ENCODE data around the gene ZNF138. TPM values are rescaled to one million over a fixed set of nuclear protein-coding genes. Genes with fewer than 3 reads are reported as not detected.

ZNF138 gene
- total RNA-seq, 1 experiment from 2014 or later, result 25.6 TPM

DNA sequence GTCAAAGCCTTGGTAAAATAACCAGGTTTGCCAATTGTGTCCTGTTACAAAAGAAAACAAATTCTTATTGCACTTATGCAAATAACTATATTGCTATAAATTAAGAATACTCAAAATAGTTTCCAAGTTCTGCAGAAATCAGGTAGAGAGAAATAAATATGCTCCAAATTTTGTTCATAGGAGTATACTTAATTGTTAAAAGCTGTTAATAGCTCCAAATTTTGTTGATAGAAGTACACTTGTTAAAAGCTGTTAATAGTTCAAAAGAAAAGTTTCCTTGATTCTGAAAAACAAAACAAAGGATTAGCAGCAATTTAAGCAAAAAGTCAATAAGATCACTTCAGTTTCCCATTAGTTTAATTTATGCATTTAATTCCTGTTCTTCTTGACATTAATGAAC, 46.4 kb upstream of the ZNF138 start:
- no peaks in the 10 kb centered on the region for H3K23me2 ChIP-seq (ENCODE audit: insufficient read length, low read depth, low read length, poor library complexity, severe bottlenecking)
- no peak overlapping the region for H3K27ac ChIP-seq (ENCODE audit: insufficient read length, low read depth, low read length)
- no peak overlapping the region for H2BK15ac ChIP-seq (ENCODE audit: low read depth, low read length)
- peaks cover 39% of the 10 kb centered on the region for H3K9me3 ChIP-seq (ENCODE audit: control insufficient read depth, low read depth, low read length)
- H3K9ac ChIP-seq (ENCODE audit: extremely low read depth, insufficient read length, low read length), result no peak overlapping the region
- no peaks in the 10 kb centered on the region for H3K79me1 ChIP-seq (ENCODE audit: insufficient read depth, low read depth, low read length, poor library complexity, severe bottlenecking)
- TF ChIP-seq, protein P1, sequence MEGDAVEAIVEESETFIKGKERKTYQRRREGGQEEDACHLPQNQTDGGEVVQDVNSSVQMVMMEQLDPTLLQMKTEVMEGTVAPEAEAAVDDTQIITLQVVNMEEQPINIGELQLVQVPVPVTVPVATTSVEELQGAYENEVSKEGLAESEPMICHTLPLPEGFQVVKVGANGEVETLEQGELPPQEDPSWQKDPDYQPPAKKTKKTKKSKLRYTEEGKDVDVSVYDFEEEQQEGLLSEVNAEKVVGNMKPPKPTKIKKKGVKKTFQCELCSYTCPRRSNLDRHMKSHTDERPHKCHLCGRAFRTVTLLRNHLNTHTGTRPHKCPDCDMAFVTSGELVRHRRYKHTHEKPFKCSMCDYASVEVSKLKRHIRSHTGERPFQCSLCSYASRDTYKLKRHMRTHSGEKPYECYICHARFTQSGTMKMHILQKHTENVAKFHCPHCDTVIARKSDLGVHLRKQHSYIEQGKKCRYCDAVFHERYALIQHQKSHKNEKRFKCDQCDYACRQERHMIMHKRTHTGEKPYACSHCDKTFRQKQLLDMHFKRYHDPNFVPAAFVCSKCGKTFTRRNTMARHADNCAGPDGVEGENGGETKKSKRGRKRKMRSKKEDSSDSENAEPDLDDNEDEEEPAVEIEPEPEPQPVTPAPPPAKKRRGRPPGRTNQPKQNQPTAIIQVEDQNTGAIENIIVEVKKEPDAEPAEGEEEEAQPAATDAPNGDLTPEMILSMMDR (conservative IDR thresholded peaks at IDR 0.05), result no peak
- H3K4me1 Mint-ChIP-seq, result no peaks in the 10 kb centered on the region
- no peak overlapping the region for H3T11ph ChIP-seq (ENCODE audit: low read length)
- no peak overlapping the region for H2AK5ac ChIP-seq (ENCODE audit: insufficient read length, low read length)
- no peak overlapping the region for H2BK120ac ChIP-seq (ENCODE audit: low read depth, low read length, poor library complexity, severe bottlenecking)
- no peak overlapping the region for H3K27ac Mint-ChIP-seq
- no peak overlapping the region for H2BK20ac ChIP-seq (ENCODE audit: low read depth, low read length, poor library complexity, severe bottlenecking)
- peaks cover 0 to 18% (median 6%) of the 10 kb centered on the region in 3 experiments; a peak in 4 of 7 replicates for H3K36me3 Mint-ChIP-seq (ENCODE audit: insufficient read depth in 1 of 3, low read depth in 3 of 3)
- H4K20me1 ChIP-seq (ENCODE audit: control insufficient read depth, insufficient read depth, insufficient read length), result no peaks in the 10 kb centered on the region
- DNase-seq, result no peak
- no peak overlapping the region for H2AFZ ChIP-seq (ENCODE audit: low read length)
- H3K4me3 Mint-ChIP-seq, result no peak overlapping the region
- H3K9me3 Mint-ChIP-seq, result peaks cover 68 to 74% of the 10 kb centered on the region in 2 experiments
- H3K56ac ChIP-seq (ENCODE audit: insufficient read length, low read depth, low read length), result no peak overlapping the region
- H3K14ac ChIP-seq (ENCODE audit: insufficient read depth, low read length), result no peak overlapping the region
- H2BK12ac ChIP-seq (ENCODE audit: insufficient read length, low read depth, low read length), result no peak overlapping the region
- no peak overlapping the region for H4K5ac ChIP-seq (ENCODE audit: insufficient read length, low read depth, low read length)
- H3K4me1 ChIP-seq (ENCODE audit: insufficient read depth, low read length), result no peaks in the 10 kb centered on the region
- no peak overlapping the region for H3K23ac ChIP-seq (ENCODE audit: insufficient read length, low read depth, low read length)
- H3K27me3 ChIP-seq (ENCODE audit: insufficient read depth, low read length), result no peaks in the 10 kb centered on the region
- no peak overlapping the region for H3K4me2 ChIP-seq (ENCODE audit: insufficient read depth, insufficient read length, low read length)
- no peaks in the 10 kb centered on the region for H3K79me2 ChIP-seq (ENCODE audit: insufficient read depth, low read length)
- no peak overlapping the region for H4K91ac ChIP-seq (ENCODE audit: insufficient read length, low read depth, low read length)
- H4K8ac ChIP-seq (replicated peaks; ENCODE audit: insufficient read length, low read depth, low read length), result no peak overlapping the region
- H3K4ac ChIP-seq (ENCODE audit: low read depth, low read length), result no peak overlapping the region
- no peak overlapping the region for H2BK5ac ChIP-seq (ENCODE audit: insufficient read length, low read length)
- no peaks in the 10 kb centered on the region for H3K27me3 Mint-ChIP-seq (ENCODE audit: low read depth)
- no peak overlapping the region for H3K18ac ChIP-seq (ENCODE audit: insufficient read length, low read depth, low read length)

Data from H9 (cell line).